GM12891 (cell line): ENCODE results near the gene OR2T2.
"Not testable (repeated sequence)": the region's sequence is repeated elsewhere in the genome, so short reads cannot be mapped to it uniquely, and the experiment has no call there.

Experiments used
- POLR2A ChIP-seq: IDR thresholded peaks from 2 replicates; pipeline ENCODE4 v1.6.1; 2011; ENCODE audit warnings: low read depth, low read length, control low read depth
- POLR2AphosphoS5 ChIP-seq: IDR thresholded peaks from 2 replicates; pipeline ENCODE4 v1.6.1; 2011; ENCODE audit warnings: low read depth, low read length, control low read depth
- POU2F2 ChIP-seq: IDR thresholded peaks from 2 replicates; pipeline ENCODE4 v1.6.1; 2011; ENCODE audit warnings: low read depth, mild to moderate bottlenecking, control low read depth, low read length, moderate library complexity
- SPI1 ChIP-seq: IDR thresholded peaks from 2 replicates; pipeline ENCODE4 v1.6.1; 2011; ENCODE audit warnings: low read depth, low read length, control low read depth

GRCh38 chr1:248436303-248436702 lies 9.1 kb upstream of the OR2T2 start:
- TF ChIP-seq POLR2A, POLR2AphosphoS5, SPI1, POU2F2: not testable (repeated sequence)
